GM13977 (cell line): ENCODE results near the gene UCMA.
"Not testable (repeated sequence)": the region's sequence is repeated elsewhere in the genome, so short reads cannot be mapped to it uniquely, and the experiment has no call there.

ENCODE experiments used
- DNase-seq: peaks from one replicate; pipeline ENCODE4 v3.0.0; 2012; ENCODE audit warnings: low spot score
- CTCF ChIP-seq: IDR thresholded peaks from 2 replicates; pipeline ENCODE4 v1.5.1; 2012; ENCODE audit warnings: mild to moderate bottlenecking, control low read depth; ENCODE audit not compliant: insufficient read depth; ENCODE audit errors: extremely low read depth, missing control alignments
- in situ Hi-C: fragments of 300-500 bp; cut with MboI; formaldehyde crosslinking; loops from one replicate; pipeline ENCODE4 v1.12.0; 2022; ENCODE audit warnings: low sequenced_read_pairs, low pct_unique_long_range_greater_than_20kb, mixed read lengths, inconsistent platforms; ENCODE audit not compliant: unreplicated experiment

UCMA gene

GRCh38 chr10:13247784-13248183 lies 13.6 kb upstream of the UCMA start:
- in situ Hi-C loops, result no loop called here
- no peak for TF ChIP-seq CTCF
- DNase-seq, result no peak

- DNase-seq, result no peak
- TF ChIP-seq CTCF, result no peak
- in situ Hi-C loops, result no loop called here
Measured at GRCh38 chr10:13247246-13247645, 13.1 kb upstream of the UCMA start.

GRCh38 chr10:13242260-13242659 lies 8.1 kb upstream of the UCMA start:
- DNase-seq, in situ Hi-C loops: not testable (repeated sequence)

GRCh38 chr10:13241613-13242012 lies 7.4 kb upstream of the UCMA start:
- no peak for TF ChIP-seq CTCF
- DNase-seq, result no peak
- in situ Hi-C loops, result no loop called here

GRCh38 chr10:13239923-13240322 lies 5.7 kb upstream of the UCMA start:
- TF ChIP-seq CTCF, result no peak
- in situ Hi-C loops, result no loop called here
- DNase-seq, result no peak

GRCh38 chr10:13238271-13239077 lies 4.3 kb upstream of the UCMA start:
- TF ChIP-seq CTCF, result no peak
- in situ Hi-C loops, result no loop called here
- DNase-seq, result no peak

- no peak for DNase-seq
- no peak for TF ChIP-seq CTCF
- in situ Hi-C loops, result no loop called here
Measured at GRCh38 chr10:13236638-13237037, 2.5 kb upstream of the UCMA start.

- in situ Hi-C loops, DNase-seq: not testable (repeated sequence)
Measured at GRCh38 chr10:13234736-13235135, 562 bp upstream of the UCMA start.
